MCF 10A (cell line): Measurements from ENCODE around the gene OXER1. TPM values are rescaled to one million over a fixed set of nuclear protein-coding genes. Genes with fewer than 3 reads are reported as not detected.

Experiments
- BruUV-seq: library from RNA; stranded (reverse); fragments of 400-500 nt; replicated peaks from 2 replicates; lab custom pipeline; 2021; lab: Mats Ljungman, UMichigan
- CTCF ChIA-PET: fragments of 300-600 bp; sonication (Branson Sonifier 250); formaldehyde crosslinking; extraction: SDS; loops from one replicate; lab custom pipeline; 2021; ENCODE audit warnings: antibody characterized with exemption, inconsistent platforms; lab: Yijun Ruan, JAX
- POLR2A ChIA-PET: fragments of 300-600, 350-650 bp; sonication (Branson Sonifier 250); formaldehyde crosslinking; extraction: SDS; loops from one replicate; lab custom pipeline; 2020; ENCODE audit warnings: antibody characterized with exemption, inconsistent platforms; lab: Yijun Ruan, JAX
- DNase-seq: peaks from one replicate; pipeline ENCODE4 v3.0.0-alpha.2; 2018; ENCODE audit not compliant: unreplicated experiment
- H3K27ac Mint-ChIP-seq: one replicate; pipeline ENCODE4 v1.8.0; 2022; ENCODE audit warnings: mild to moderate bottlenecking, low read depth, mixed read lengths; ENCODE audit not compliant: unreplicated experiment
- H3K27me3 Mint-ChIP-seq: one replicate; pipeline ENCODE4 v1.8.0; 2022; ENCODE audit warnings: mixed read lengths; ENCODE audit not compliant: insufficient read depth, unreplicated experiment
- H3K36me3 Mint-ChIP-seq: one replicate; pipeline ENCODE4 v1.8.0; 2022; ENCODE audit warnings: mild to moderate bottlenecking, moderate library complexity, mixed read lengths; ENCODE audit not compliant: insufficient read depth, unreplicated experiment
- H3K4me1 Mint-ChIP-seq: one replicate; pipeline ENCODE4 v1.8.0; 2022; ENCODE audit warnings: mixed read lengths; ENCODE audit not compliant: insufficient read depth, unreplicated experiment
- H3K4me3 Mint-ChIP-seq: one replicate; pipeline ENCODE4 v1.8.0; 2022; ENCODE audit warnings: mild to moderate bottlenecking, moderate library complexity, mixed read lengths; ENCODE audit not compliant: unreplicated experiment
- H3K9me3 Mint-ChIP-seq: one replicate; pipeline ENCODE4 v1.8.0; 2022; ENCODE audit warnings: mixed read lengths; ENCODE audit not compliant: unreplicated experiment
- CTCF ChIP-seq: fragments of 200-600 bp; IDR thresholded peaks from one replicate; pipeline ENCODE4 v1.8.0; 2022; ENCODE audit warnings: antibody characterized with exemption, mild to moderate bottlenecking; ENCODE audit not compliant: unreplicated experiment
- intact Hi-C: fragments of 100-400 bp; cut with micrococcal nuclease; formaldehyde crosslinking; loops from 2 replicates; pipeline ENCODE4 v1.14.1; 2022
- total RNA-seq: library from RNA; stranded (reverse); gene quantifications from 2 replicates; pipeline ENCODE4 v1.2.3, GENCODE V29; 2022

Gene OXER1
- total RNA-seq, 1 experiment from 2014 or later = not detected

- intact Hi-C loops = no loop called here
- DNase-seq = no peak
- H3K36me3 Mint-ChIP-seq = no peaks in the 10 kb centered on the region
- no peaks in the 10 kb centered on the region for H3K27me3 Mint-ChIP-seq
- CTCF ChIA-PET = no interaction called here
- POLR2A ChIA-PET = no interaction called here
- no peak within 1 kb of the TSS for H3K4me3 Mint-ChIP-seq
- H3K27ac Mint-ChIP-seq = no peak within 1 kb of the TSS
- no peaks in the 10 kb centered on the region for H3K9me3 Mint-ChIP-seq
- peaks cover 13% of the 10 kb centered on the region for H3K4me1 Mint-ChIP-seq
- no TSS peak for BruUV-seq
- no peak for TF ChIP-seq CTCF
Measured at GRCh38 chr2:42792583-42793333, 28.8 kb upstream of the OXER1 start, which contains the start of gene HAAO. Gene HAAO, minus strand, starts transcription at chr2:42792583. Its CDS starts 47 bp downstream, at chr2:42792536.

- POLR2A ChIA-PET = no interaction called here
- no peak for DNase-seq
- no peak for TF ChIP-seq CTCF
- Mint-ChIP-seq H3K4me3 (no peak overlapping the region), H3K36me3 (no peaks in the 10 kb centered on the region), H3K27me3 (no peaks in the 10 kb centered on the region), H3K4me1 (peaks cover 13% of the 10 kb centered on the region), H3K9me3 (no peaks in the 10 kb centered on the region), H3K27ac (no peak overlapping the region)
- intact Hi-C loops = no loop called here
- CTCF ChIA-PET = no interaction called here
- no TSS peak for BruUV-seq
Measured at GRCh38 chr2:42792087-42792582, 28.2 kb upstream of the OXER1 start.

- Mint-ChIP-seq H3K9me3 (no peaks in the 10 kb centered on the region), H3K4me3 (no peak overlapping the region), H3K36me3 (no peaks in the 10 kb centered on the region), H3K27ac (no peak overlapping the region), H3K4me1 (peaks cover 12% of the 10 kb centered on the region), H3K27me3 (no peaks in the 10 kb centered on the region)
- ChIA-PET POLR2A (no interaction called here), CTCF (no interaction called here)
- no TSS peak for BruUV-seq
- DNase-seq = no peak
- intact Hi-C loops = no loop called here
- no peak for TF ChIP-seq CTCF
Measured at GRCh38 chr2:42791606-42792005, 27.7 kb upstream of the OXER1 start.

GRCh38 chr2:42789751-42790150, 25.8 kb upstream of the OXER1 start:
- BruUV-seq = no TSS peak
- Mint-ChIP-seq H3K27ac (no peak overlapping the region), H3K36me3 (no peaks in the 10 kb centered on the region), H3K4me1 (no peaks in the 10 kb centered on the region), H3K9me3 (no peaks in the 10 kb centered on the region), H3K4me3 (no peak overlapping the region), H3K27me3 (no peaks in the 10 kb centered on the region)
- no peak for TF ChIP-seq CTCF
- intact Hi-C loops = no loop called here
- ChIA-PET POLR2A (no interaction called here), CTCF (no interaction called here)
- no peak for DNase-seq
